GM21737 (cell line): ENCODE results near the gene SPATA31C2.
"Not testable (repeated sequence)": the region's sequence is repeated elsewhere in the genome, so short reads cannot be mapped to it uniquely, and the experiment has no call there.

Source experiments
- ATAC-seq: cut with Tn5 transposase; IDR thresholded peaks from one replicate; pipeline ENCODE4 v1.9.1; 2021; ENCODE audit warnings: mild to moderate bottlenecking, moderate library complexity; ENCODE audit not compliant: unreplicated experiment

The SPATA31C2 gene

DNA sequence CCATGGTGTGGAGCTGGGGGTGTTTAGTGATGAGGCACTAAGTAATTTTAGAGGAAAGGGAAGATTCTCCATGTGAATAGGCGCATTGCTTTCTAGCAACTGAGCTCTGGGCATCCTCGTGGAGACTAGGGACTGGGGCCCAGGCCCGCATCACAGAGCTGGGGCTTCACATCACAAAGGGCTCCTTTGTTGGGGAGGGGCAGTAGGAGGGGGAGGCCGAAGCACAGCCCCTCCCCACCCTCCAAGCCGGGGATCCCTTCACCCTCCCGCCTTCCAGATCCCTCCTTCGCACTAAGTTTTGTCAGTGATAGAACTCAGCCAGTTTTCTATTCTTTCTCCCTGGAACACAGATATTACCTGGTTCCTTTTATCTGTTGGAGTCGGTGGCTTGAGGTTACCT lies at the start of gene SPATA31C2:
Gene SPATA31C2 (minus strand): TSS at position 101 of the 400 bp plus-strand sequence. CDS start 29 bp downstream, at position 72.
- not testable (repeated sequence) for ATAC-seq

DNA sequence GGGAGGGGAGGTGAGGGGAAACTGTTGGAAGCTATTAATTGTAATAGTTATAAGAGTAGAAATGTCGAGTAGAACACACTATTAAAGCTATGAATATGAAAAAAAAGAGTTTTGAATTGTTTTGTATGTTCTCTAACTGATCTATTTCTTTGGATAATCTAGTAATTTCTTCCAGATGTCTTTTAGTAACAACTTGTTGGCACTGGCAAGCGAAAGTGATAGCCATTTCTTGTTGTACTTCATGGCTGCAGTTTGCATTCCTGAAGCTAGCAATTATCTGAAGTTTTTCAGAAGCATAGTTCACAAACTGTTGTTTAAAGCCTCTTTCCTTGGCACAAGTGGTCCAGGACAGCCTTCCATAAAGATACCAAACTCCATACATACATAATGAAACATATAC lies 49.4 kb upstream of the SPATA31C2 start:
- ATAC-seq = no peak

DNA sequence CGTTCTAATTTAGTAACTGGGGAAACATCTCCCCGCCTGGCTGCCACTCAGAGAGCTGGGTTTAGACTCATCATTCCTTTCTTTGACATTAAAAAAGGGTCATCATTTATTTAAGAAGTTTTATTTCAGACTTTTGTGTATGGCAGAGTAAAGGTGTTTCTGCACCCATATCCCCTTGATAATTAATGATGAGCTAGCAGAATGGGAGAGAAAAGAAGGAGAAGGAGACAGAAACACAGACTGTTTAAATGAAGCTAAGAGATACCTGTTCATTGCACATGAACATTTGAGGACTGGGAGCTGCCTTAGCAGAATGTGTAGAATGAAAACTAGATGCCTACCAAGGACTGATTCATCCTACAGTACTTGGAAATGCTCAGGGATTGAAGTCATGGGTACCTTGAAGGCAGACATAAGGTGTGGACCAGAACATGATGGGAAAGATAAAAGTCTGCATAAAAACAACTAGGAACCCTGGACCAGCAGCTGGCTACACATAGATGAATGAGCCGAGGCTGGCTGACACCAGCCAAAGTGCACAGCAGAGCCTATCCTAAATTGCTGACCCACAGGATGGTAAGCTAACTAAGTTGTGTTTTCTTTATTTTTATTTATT lies 48.3 kb upstream of the SPATA31C2 start:
- no peak for ATAC-seq

DNA sequence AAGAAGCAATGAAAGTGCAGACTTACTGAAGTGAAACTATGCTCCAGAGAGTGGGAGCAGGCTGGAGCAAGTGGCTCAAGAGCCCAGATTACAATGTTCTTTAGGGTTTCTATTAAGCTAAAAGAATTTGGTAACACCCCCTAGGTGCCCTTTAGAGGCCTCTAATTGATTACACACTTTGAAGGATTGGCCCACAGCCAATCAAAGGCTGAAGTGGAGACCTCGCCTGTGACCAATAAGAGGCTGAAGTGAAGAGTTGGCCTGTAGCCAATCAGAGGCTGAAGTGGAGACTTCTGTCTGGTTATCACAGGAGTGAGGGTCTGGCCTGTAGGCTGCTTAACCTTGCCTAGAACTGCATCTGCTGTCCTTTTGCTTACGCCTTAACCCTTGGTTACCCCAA lies 46.7 kb upstream of the SPATA31C2 start:
- no peak for ATAC-seq

DNA sequence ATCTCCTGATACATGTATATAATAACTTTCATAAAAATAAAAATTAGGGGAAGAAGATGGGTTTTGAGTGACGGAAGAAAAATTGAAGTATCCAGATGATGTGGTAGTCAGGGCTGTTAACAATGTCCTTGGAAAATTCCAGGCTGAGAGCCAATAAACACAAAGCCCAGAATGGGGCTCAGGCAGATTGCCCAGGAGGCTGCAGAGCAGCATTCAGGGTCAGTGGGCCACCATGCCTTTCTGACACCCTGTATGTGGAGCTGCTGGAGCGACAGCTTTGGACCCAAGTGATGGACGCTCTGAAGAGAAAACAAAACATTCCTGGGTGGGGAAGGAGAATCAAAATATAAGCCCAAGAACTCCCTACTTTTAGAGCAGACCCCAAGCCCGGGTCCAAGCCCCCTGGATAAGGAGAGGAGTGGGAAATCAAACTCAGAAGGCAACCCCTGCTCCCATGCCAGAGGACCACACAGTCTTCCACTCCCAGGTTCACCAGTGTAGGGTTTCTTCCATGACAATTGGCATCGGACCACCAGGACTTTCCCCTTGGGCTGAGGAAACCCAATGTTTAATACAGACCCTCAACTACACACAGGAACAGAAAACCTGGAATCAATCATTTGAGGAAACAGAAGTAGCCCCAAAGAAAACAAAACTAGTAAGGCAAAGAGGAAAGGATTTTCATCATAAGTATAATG lies 45.7 kb upstream of the SPATA31C2 start:
- no peak for ATAC-seq

DNA sequence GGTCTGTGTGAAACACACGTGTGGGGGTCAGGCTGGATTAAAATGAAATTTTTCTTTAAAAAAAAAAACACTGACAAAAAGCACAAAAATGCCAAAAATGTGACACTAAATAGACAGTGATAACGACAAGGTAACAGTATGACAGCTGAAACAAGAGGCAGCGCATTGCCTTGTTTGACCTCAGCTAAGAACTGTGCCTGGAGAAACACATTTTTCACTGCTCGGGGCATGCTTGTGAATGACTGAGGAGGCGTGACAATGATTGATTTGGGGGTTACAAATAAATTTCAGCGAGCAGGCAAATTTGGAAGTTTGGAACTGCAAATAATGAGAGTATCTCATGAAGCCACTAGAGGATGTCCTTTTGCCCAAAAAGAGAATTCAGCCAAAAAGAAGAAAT lies 44.2 kb upstream of the SPATA31C2 start:
- ATAC-seq = no peak

DNA sequence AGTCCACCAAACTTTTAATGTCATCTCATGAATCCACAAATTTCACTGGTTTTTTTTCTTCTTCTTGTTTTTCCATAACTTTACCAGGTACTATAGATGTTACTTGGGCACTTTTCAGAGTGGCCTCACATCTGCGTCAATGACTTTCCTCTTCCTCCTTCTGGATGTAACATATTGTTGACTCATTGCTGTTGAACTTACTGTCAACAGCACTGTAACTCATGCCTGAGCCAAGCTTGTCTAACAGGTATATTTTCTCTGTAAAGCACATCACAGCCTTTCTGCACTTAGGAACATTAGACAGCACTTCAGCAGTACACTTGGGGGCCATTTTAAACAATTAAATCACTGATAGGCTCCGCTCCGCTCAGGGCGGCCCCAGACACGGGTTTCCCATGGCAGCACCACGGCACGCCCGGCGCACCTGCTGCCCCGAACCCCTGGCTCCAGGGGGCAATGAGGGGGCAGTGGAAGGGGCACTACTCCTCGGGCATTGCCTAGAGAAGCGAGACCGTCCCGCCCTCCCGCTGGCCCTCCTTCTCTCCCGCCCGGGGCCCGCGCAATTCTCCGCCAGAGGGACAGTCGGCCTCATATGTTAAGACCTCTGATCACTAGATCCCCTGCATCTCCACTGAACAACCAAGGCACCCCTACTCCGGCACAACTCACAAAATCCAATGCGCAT lies 41.9 kb upstream of the SPATA31C2 start:
- no peak for ATAC-seq

DNA sequence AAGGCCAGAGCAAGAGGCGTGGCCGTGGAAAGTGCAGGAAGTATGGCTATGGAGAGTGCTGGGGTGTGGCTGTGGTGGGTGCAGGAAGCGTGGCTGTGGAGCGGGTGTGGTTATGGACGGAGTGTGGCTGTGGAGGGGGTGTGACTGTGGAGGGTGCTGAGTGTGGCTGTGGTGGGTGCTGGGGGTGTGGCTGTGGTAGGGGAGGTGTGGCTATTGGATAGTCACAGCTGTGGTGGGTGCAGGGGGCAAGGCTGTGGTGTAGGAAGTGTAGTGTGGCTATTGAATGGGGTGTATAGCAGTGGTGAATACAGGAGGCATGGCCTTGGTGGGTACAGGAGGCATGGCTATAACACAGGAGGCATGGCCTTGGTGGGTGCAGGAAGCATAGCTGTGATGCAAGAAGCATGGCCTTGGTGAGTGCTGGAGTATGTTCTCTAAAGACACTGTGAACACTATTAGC lies 40.8 kb upstream of the SPATA31C2 start:
- ATAC-seq = no peak

DNA sequence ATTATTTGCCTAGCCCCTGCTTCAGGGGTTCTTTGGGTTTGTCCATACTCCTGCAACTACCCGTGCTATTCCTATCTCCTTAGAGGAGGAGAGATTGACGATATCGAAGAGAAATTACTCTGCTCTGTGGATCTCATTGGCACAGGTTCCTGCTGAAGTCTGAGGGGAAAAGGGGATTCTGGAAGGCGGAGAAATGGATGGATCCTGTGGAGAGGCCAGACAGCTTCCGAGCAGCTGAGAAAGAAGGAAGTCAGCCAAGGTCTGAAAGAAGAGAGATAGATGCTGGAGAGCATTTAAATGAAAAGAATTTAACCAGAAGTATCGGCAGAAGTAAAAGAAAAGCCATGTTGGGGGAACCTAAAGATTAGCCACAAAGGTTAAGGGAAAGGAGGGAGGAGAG lies 40.4 kb upstream of the SPATA31C2 start:
- no peak for ATAC-seq

DNA sequence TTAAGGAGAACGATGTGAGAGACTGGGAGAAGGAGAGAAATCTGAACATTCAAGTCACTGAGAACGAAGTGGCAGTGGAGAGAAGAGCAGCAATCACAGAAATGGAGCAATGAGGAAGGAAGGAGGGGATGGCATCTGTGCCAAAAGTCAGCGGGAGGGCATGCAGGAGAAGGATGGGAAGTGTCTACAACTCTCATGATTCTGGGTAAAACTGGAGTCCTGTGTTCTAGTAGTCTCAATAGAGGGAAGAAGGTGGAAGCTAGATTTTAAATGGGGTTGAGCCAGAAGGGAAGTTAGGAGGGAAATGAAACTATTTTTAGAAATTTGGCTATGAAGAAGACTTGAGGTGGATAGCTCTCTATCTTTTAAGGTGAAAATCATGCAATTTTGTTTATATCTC lies 39.1 kb upstream of the SPATA31C2 start:
- no peak for ATAC-seq

DNA sequence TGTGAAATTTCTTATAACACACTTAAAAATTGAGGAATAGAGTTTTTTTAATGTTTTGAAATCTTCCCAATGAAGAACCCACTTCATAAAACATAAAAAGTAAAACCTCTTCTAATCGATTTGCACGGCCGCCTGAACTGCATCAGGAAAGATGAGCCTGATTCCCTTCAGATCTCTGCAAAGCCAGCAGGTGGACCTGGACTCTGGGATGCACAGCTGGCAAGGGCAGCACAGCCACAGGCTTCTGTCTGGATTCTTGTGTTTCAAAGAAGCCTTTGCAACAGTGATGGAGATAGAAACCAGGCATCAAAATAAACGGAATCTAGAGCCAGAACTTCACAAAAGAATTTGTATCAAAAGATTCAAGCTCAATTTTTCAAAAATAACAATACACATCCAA lies 36.0 kb upstream of the SPATA31C2 start:
- no peak for ATAC-seq

DNA sequence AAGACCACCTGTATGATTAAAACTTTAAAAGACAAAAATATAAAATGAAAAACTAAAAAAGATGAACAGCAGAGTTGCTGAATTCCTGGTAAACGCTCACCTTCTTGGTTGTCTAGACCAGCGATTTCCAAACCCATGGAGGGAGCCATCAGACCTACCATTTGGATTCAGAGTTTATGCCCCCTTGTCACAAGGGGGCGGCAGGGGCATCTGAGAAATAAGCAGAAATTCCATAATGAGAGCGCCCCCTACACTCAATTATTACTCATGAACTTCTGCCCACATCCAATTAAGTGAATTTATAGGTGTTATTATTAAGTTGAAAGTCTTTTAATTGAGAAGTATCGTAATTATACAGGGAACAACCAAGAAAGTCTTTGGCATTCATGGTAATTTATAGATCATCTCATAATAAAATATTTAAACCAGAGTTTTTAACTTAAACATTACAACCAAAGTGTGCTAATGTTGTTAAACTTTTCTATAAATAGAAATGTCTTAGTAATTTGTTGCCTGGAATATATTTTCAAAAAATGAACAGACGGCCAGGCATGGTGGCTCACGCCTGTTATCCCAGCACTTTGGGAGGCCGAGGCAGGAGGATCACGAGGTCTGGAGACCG lies 35.2 kb upstream of the SPATA31C2 start:
- ATAC-seq = no peak

DNA sequence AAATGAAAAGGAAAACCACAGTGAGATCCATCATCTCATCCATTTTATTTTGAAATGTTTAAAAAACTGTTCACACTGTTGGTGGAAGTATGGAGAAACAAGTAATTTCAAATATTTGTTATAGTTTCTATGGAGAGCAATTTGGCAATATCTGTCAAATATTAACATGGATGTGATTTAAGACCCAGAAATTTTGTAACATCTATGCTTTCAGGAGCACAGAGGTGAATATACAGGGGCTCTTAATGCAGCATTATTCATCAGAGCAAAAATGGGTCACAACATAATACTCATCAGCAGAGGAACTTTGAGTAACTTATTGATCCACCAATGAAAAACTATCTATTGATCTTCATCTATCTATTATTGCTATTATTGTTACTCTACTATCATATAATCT lies 31.4 kb upstream of the SPATA31C2 start:
- no peak for ATAC-seq

DNA sequence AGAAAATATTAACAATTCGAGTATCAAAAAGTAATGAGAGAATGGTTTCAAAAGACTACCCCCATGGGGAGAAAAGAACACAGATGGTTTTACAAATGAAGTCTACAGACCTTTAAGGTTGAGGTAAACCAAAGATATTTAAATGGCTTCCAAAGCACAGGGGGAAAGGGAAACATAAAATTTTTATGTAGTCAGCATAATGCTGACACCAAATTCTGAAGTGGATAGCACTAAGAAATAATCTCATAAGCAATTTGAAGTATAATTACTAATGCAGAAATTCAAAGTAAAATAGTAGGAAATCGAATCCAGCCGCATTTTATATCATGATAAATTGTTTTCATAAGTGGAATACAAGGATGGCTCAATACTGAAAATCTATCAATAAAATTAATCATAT lies 30.3 kb upstream of the SPATA31C2 start:
- no peak for ATAC-seq

DNA sequence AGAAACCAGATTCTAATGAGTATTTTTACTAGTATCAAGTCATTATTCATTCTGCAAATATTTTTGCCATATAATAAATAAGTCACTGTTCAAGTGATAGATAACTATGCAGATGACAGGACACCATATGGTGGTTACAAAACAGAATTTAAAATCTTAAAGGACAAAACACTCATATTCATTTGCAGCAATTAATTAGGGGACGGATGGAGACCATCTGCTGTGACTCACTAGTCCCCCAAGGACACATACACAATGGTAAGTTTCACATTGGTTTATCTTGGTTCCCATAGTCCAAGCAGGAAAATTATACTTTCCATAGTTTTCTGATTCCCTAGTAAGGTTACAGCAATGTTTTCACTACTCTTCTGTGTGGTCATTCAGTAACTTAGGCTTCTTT lies 28.4 kb upstream of the SPATA31C2 start:
- ATAC-seq = no peak

DNA sequence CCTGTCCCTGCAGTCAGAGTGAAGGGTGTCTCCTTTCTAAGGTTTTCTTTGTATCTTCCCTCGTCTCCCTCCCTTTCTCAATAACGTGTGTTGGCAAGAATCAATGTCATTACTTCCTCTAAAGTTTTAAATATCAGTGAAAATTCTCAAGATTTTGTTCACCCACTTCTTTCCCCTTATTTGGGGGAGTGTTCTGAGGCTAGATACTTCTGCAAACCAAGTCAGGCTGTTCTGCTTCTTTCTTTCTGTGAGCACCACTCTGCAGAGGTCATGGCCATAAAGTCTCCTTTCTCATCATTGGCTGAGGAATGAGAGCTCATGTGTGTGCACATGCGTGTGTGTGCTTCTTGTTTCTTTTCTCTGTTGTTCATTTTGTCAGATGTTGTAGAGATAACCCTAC lies 26.6 kb upstream of the SPATA31C2 start:
- no peak for ATAC-seq

DNA sequence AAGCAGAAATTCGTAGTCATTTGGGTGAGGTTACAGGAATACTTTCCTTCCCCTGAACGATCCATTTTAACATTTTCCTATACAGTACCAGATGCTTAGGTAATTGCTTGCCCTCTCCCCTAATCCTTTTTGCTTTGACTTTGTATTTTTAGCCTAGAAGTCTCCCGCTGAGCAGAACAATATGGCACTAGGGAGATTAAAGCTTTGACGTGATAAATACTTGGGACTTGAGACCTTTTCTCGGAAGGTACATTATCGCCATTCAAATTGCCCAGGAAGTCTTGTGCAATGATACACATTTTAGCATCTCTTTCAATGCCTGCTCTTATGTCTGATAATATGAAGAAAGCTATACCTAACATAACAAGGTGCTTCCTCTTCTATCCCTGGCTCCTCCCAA lies 22.9 kb upstream of the SPATA31C2 start:
- no peak for ATAC-seq

DNA sequence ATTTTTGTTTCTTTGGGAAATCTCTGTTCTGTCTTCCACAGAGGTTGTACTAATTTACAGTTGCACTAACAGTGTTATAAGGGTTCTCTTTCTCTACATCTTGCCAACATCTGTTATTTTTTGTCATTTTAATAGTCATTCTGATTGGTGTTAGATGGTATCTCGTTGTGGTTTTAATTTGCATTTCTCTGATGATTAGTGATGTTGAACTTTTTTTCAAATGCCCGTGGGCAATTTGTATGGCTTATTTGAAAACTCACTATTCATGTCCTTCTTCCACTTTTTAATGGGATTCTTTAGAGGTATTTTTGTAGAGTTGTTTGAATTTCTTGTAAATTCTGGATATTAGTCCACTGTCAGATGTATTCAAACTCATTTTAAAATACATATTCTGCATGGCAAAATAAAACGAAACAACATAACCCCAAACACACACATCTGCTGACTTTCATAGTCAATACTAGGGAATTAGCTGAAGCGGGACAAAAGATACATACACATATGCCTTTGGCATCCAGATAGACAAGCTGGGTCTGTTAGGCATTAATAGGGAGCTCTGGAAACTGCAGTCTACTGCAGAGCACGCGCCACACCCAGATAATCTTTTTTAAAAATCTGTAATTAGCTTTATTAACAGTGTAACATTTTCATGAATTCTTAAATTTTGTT lies 5.8 kb upstream of the SPATA31C2 start:
- no peak for ATAC-seq

DNA sequence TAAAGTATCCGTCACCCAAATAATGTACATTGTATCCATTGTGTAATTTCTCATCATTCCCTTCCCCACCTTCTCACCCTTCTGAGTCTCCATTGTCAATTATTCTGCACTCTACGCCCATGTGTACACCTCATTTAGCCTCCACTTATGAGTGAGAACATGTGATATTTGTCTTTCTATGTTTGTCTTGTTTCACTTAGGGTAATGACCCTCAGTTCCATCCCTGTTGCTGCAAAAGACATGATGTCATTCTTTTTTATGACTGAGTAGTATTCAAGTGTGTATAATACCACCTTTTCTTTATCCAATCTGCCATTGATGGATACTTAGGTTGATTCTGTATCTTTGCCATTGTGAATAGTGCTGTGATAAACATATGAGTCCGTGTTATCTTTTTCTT lies 4.9 kb upstream of the SPATA31C2 start:
- no peak for ATAC-seq

DNA sequence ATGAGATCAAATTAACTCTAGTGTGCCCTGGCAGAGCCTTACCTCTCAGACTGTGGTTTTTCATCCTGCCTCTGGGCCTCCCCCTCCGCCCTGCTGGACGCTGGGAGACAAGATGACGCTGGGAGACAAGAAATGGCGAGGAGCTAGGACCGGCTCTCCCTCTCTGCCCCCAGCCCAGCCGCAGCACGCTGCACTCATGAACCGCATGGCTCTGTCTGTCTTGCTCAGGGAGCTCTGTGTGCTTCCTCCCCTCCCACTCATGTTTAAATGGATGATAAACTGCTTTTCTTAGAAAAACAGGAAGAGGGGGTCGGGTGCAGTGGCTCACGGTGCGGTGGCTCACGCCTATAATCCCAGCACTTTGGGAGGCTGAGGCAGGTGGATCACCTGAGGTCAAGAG lies 4.7 kb downstream of the SPATA31C2 start:
- not testable (repeated sequence) for ATAC-seq

DNA sequence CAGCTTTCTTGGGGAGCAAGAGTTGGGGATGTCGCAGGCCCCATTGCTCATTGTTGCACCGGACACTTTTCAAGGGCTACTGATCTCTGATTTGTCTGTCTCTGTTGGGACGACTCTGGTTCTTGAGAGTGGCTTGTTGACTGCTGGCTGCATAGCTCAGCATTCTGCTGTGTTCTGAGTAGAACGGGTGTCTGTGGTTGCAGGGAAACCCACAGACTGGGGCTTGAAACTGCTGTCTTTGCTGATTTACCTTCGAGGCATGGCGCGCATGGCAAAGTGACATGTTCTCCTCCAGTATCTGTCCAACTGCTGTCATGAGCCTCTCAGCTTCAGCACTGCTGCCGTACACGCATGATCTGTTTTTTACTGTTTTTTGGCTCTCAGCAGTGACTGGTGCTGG lies 8.7 kb downstream of the SPATA31C2 start:
- ATAC-seq = not testable (repeated sequence)
